Measurements from ENCODE around the gene GALNT13. TPM values are rescaled to one million over a fixed set of nuclear protein-coding genes. Genes with fewer than 3 reads are reported as not detected.

Gene GALNT13
- polyA plus RNA-seq, 3 donors: not detected

GRCh38 chr2:153886833-153887232, 15.1 kb downstream of the GALNT13 start:
- intact Hi-C loops (cut with micrococcal nuclease): no loop called here
- Histone ChIP-seq H3K79me2 (ENCODE audit: insufficient read depth, low read length) (no peaks in the 10 kb centered on the region), H3K9me3 (replicated peaks in 1 of 2; ENCODE audit: control insufficient read depth in 1 of 2, insufficient read depth in 1 of 2, low read length in 2 of 2) (no peaks in the 10 kb centered on the region), H3K4me3 (replicated peaks in 1 of 3; ENCODE audit: low read depth in 2 of 3, low read length in 3 of 3) (no peak overlapping the region), H3K4me2 (replicated peaks; ENCODE audit: extremely low read depth, low read length, poor library complexity, severe bottlenecking) (no peak overlapping the region), H3K4me1 (ENCODE audit: control insufficient read depth in 1 of 2, insufficient read depth in 2 of 2, low read length in 2 of 2) (no peaks in the 10 kb centered on the region), H2AFZ (ENCODE audit: insufficient read depth, low read depth, low read length, poor library complexity, severe bottlenecking) (no peak overlapping the region), H3K36me3 (replicated peaks in 1 of 2; ENCODE audit: control insufficient read depth in 1 of 2, insufficient read depth in 2 of 2, low read length in 2 of 2) (no peaks in the 10 kb centered on the region), H3K27me3 (ENCODE audit: control insufficient read depth in 2 of 2, insufficient read depth in 2 of 2, low read length in 2 of 2) (no peaks in the 10 kb centered on the region), H4K20me1 (ENCODE audit: insufficient read depth, low read length) (no peaks in the 10 kb centered on the region), H3K9ac (ENCODE audit: insufficient read depth, low read length, poor library complexity, severe bottlenecking) (no peak overlapping the region), H3K27ac (ENCODE audit: low read depth in 1 of 2, low read length in 2 of 2) (no peak overlapping the region)
- Mint-ChIP-seq H3K9me3 (peaks cover 0 to 3% (median 0%) of the 10 kb centered on the region in 7 donors), H3K4me3 (no peak overlapping the region), H3K36me3 (no peaks in the 10 kb centered on the region), H3K27me3 (ENCODE audit: low read depth in 3 of 3) (peaks cover 0 to 1% (median 0%) of the 10 kb centered on the region in 3 donors), H3K27ac (no peak overlapping the region), H3K4me1 (no peaks in the 10 kb centered on the region)
- DNase-seq: no peak
- no peak for TF ChIP-seq CTCF (IDR thresholded peaks at IDR 0.05)

- H3K9me3 Mint-ChIP-seq: peaks cover 0 to 5% (median 0%) of the 10 kb centered on the region in 7 donors
- no peak overlapping the region for H3K27ac ChIP-seq (ENCODE audit: low read depth in 1 of 2, low read length in 2 of 2)
- H4K20me1 ChIP-seq (ENCODE audit: insufficient read depth, low read length): no peaks in the 10 kb centered on the region
- H3K4me2 ChIP-seq (replicated peaks; ENCODE audit: extremely low read depth, low read length, poor library complexity, severe bottlenecking): no peak overlapping the region
- H2AFZ ChIP-seq (ENCODE audit: insufficient read depth, low read depth, low read length, poor library complexity, severe bottlenecking): no peak overlapping the region
- no peaks in the 10 kb centered on the region for H3K9me3 ChIP-seq (replicated peaks in 1 of 2; ENCODE audit: control insufficient read depth in 1 of 2, insufficient read depth in 1 of 2, low read length in 2 of 2)
- DNase-seq: no peak
- no peaks in the 10 kb centered on the region for H3K27me3 ChIP-seq (ENCODE audit: control insufficient read depth in 2 of 2, insufficient read depth in 2 of 2, low read length in 2 of 2)
- no peak for TF ChIP-seq CTCF (IDR thresholded peaks at IDR 0.05)
- no peak overlapping the region for H3K27ac Mint-ChIP-seq
- no peaks in the 10 kb centered on the region for H3K36me3 Mint-ChIP-seq
- H3K79me2 ChIP-seq (ENCODE audit: insufficient read depth, low read length): no peaks in the 10 kb centered on the region
- H3K4me3 ChIP-seq (replicated peaks in 1 of 3; ENCODE audit: low read depth in 2 of 3, low read length in 3 of 3): no peak overlapping the region
- H3K4me1 Mint-ChIP-seq: no peaks in the 10 kb centered on the region
- no peaks in the 10 kb centered on the region for H3K36me3 ChIP-seq (replicated peaks in 1 of 2; ENCODE audit: control insufficient read depth in 1 of 2, insufficient read depth in 2 of 2, low read length in 2 of 2)
- H3K27me3 Mint-ChIP-seq (ENCODE audit: low read depth in 3 of 3): no peaks in the 10 kb centered on the region
- WGBS (ENCODE audit: insufficient coverage): no CpG with 5 or more reads among the region's 1 CpG
- H3K4me3 Mint-ChIP-seq: no peak overlapping the region
- intact Hi-C loops (cut with micrococcal nuclease): no loop called here
- H3K9ac ChIP-seq (ENCODE audit: insufficient read depth, low read length, poor library complexity, severe bottlenecking): no peak overlapping the region
- H3K4me1 ChIP-seq (ENCODE audit: control insufficient read depth in 1 of 2, insufficient read depth in 2 of 2, low read length in 2 of 2): no peaks in the 10 kb centered on the region
Observed at GRCh38 chr2:153890576-153890975, 18.9 kb downstream of the GALNT13 start.

Measured in CD14-positive monocyte (primary cell).